GM12864 (cell line): ENCODE results near the gene BACE2.

Experiments used
- DNase-seq: peaks from one replicate; pipeline ENCODE4 v3.0.0-alpha.2; 2011; ENCODE audit warnings: low read depth
- H3K4me3 ChIP-seq: 2 replicates; pipeline ENCODE4 v1.5.1; 2011; ENCODE audit warnings: mild to moderate bottlenecking, low read depth, low read length, control low read depth
- CTCF ChIP-seq: IDR thresholded peaks from 2 replicates; pipeline ENCODE4 v1.5.1; 2011; ENCODE audit warnings: low read depth, mild to moderate bottlenecking, moderate library complexity, low read length, control low read depth, inconsistent platforms; ENCODE audit errors: missing control alignments

The BACE2 gene

GRCh38 chr21:41318218-41318617, 150.3 kb downstream of the BACE2 start:
- no peak overlapping the region for H3K4me3 ChIP-seq
- no peak for TF ChIP-seq CTCF
- no peak for DNase-seq

GRCh38 chr21:41319273-41319672, 151.3 kb downstream of the BACE2 start:
- TF ChIP-seq CTCF = no peak
- H3K4me3 ChIP-seq = no peak overlapping the region
- no peak for DNase-seq

GRCh38 chr21:41321211-41321907, 153.4 kb downstream of the BACE2 start:
- no peak for TF ChIP-seq CTCF
- no peak for DNase-seq
- no peak overlapping the region for H3K4me3 ChIP-seq

- H3K4me3 ChIP-seq = no peak overlapping the region
- no peak for TF ChIP-seq CTCF
- DNase-seq = no peak
Observed at GRCh38 chr21:41321908-41322495, 154.0 kb downstream of the BACE2 start.

- no peak for TF ChIP-seq CTCF
- H3K4me3 ChIP-seq = no peak overlapping the region
Observed at GRCh38 chr21:41322496-41323382, 154.8 kb downstream of the BACE2 start.

GRCh38 chr21:41325138-41325912, 157.4 kb downstream of the BACE2 start:
- no peak for DNase-seq
- TF ChIP-seq CTCF = no peak
- H3K4me3 ChIP-seq = no peak overlapping the region

More at GRCh38 chr21:41322496-41323382, 154.8 kb downstream of the BACE2 start:
- no peak for DNase-seq
